SU-DHL-6 (cell line): ENCODE data around the gene EXTL2.

ENCODE experiments used
- CTCF ChIP-seq: fragments of 200-600 bp; sonication (generic); IDR thresholded peaks from one replicate; pipeline ENCODE4 v1.5.1; 2017; ENCODE audit warnings: antibody characterized with exemption, mild to moderate bottlenecking, low read length, moderate library complexity; ENCODE audit not compliant: insufficient read depth, poor library complexity, severe bottlenecking
- EZH2phosphoT487 ChIP-seq: fragments of 200-600 bp; sonication (generic), shearing (Covaris generic); conservative IDR thresholded peaks from 2 replicates; pipeline ENCODE4 v1.6.1; 2018; ENCODE audit warnings: mild to moderate bottlenecking, antibody characterized with exemption, low read length, moderate library complexity, mixed read lengths

GRCh38 chr1:100936194-100936967, 41.7 kb upstream of the EXTL2 start:
- TF ChIP-seq EZH2phosphoT487, result no peak
- TF ChIP-seq CTCF, result no peak
